Gastrocnemius medialis (tissue), 4 donors: ENCODE measurements around the gene CNNM4. TPM values are rescaled to one million over a fixed set of nuclear protein-coding genes. Genes with fewer than 3 reads are reported as not detected.

Experiments used
- ATAC-seq, 2 donors: fragments of 150-250 bp; one replicate each; pipeline ENCODE4 v1.9.1; 2016
- DNase-seq, 2 donors: peaks; one replicate each; pipeline ENCODE4 v3.0.0-alpha.2; 2019
- H3K27ac ChIP-seq, 4 donors: fragments of 200-600 bp; sonication (generic); 1 replicate in 1 of 4; 2 replicates in 3 of 4; pipeline ENCODE4 v1.5.1; 2016 to 2018; ENCODE audit warnings: mild to moderate bottlenecking in 2 of 4, moderate library complexity in 1 of 4
- H3K27me3 ChIP-seq, 3 donors: fragments of 200-600 bp; sonication (generic) in 2 of 3; 1 replicate in 1 of 3; 2 replicates in 2 of 3; pipeline versions ENCODE4 v1.5.1 to v1.6.0; 2016 to 2019; ENCODE audit warnings: mild to moderate bottlenecking in 1 of 3, moderate library complexity in 1 of 3
- H3K36me3 ChIP-seq, 2 donors: fragments of 200-600 bp; sonication (generic) in 1 of 2; one replicate each; pipeline ENCODE4 v1.5.1; 2017 to 2018
- H3K4me1 ChIP-seq, 2 donors: fragments of 200-600 bp; sonication (generic) in 1 of 2; one replicate each; pipeline ENCODE4 v1.5.1; 2016 to 2017; ENCODE audit warnings: mild to moderate bottlenecking in 2 of 2
- H3K4me3 ChIP-seq, 4 donors: fragments of 200-600 bp; sonication (generic) in 3 of 4; 1 replicate in 1 of 4; 2 replicates in 3 of 4; pipeline ENCODE4 v1.5.1; 2016 to 2019; ENCODE audit warnings: mild to moderate bottlenecking in 2 of 4
- H3K9me3 ChIP-seq, 3 donors: fragments of 200-600 bp; sonication (generic) in 2 of 3; 1 replicate in 1 of 3; 2 replicates in 2 of 3; pipeline ENCODE4 v1.5.1; 2016 to 2019
- CTCF ChIP-seq, 5 experiments: fragments of 450-650 bp in 3 of 5; fragments of 200-600 bp in 2 of 5; sonication (generic) in 2 of 5; IDR thresholded peaks in 4 of 5; conservative IDR thresholded peaks in 1 of 5; 1 replicate in 4 of 5; 2 replicates in 1 of 5; pipeline ENCODE4 v1.5.1; 2016 to 2019; ENCODE audit warnings: antibody characterized with exemption in 5 of 5, mild to moderate bottlenecking in 3 of 5, moderate library complexity in 3 of 5
- POLR2A ChIP-seq, 2 donors: fragments of 450-650 bp; IDR thresholded peaks; one replicate each; pipeline ENCODE4 v1.6.1; 2017; ENCODE audit warnings: antibody characterized with exemption in 2 of 2, mild to moderate bottlenecking in 2 of 2, moderate library complexity in 2 of 2
- in situ Hi-C, 4 donors: fragments of 200-750 bp; cut with MboI; loops; one replicate each; pipeline versions ENCODE4 v1.15.0 to v1.8.0; 2017; ENCODE audit warnings: low sequenced_read_pairs in 4 of 4
- intact Hi-C: fragments of 100-400 bp; cut with DNase I; formaldehyde crosslinking; loops from one replicate; pipeline ENCODE4 v1.15.1; 2023; ENCODE audit warnings: low total_unique reads
- total RNA-seq, 4 donors: library from RNA; depleted of rRNA; stranded (reverse); fragments of >200 nt; gene quantifications; one replicate each; pipeline versions ENCODE4 v1.1.0 to v1.2.3, GENCODE V29; 2016

Gene CNNM4
- total RNA-seq, 4 donors from 2014 or later: 5.4 to 20.1 (median 9.1) TPM

- TF ChIP-seq CTCF (IDR thresholded peaks at IDR 0.05 in 4 of 5, conservative IDR thresholded peaks at IDR 0.05 in 1 of 5) (no peak), POLR2A (IDR thresholded peaks at IDR 0.05) (no peak)
- in situ Hi-C loops (no loop called here), intact Hi-C loops (no loop called here)
- Histone ChIP-seq H3K36me3 (peaks cover 0 to 60% of the 10 kb centered on the region in 2 donors), H3K27ac (no peak overlapping the region), H3K4me1 (peaks cover 15 to 17% of the 10 kb centered on the region in 2 donors), H3K4me3 (no peak overlapping the region), H3K9me3 (no peaks in the 10 kb centered on the region), H3K27me3 (no peaks in the 10 kb centered on the region)
- no peak for ATAC-seq
- no peak for DNase-seq
Measured at GRCh38 chr2:96734880-96735583, 25.7 kb upstream of the CNNM4 start.

- TF ChIP-seq POLR2A (IDR thresholded peaks at IDR 0.05) (no peak), CTCF (IDR thresholded peaks at IDR 0.05 in 4 of 5, conservative IDR thresholded peaks at IDR 0.05 in 1 of 5) (no peak)
- peaks cover 0 to 37% of the 10 kb centered on the region in 2 donors for H3K36me3 ChIP-seq
- no peak overlapping the region for H3K27ac ChIP-seq
- DNase-seq: no peak
- in situ Hi-C loops (no loop called here), intact Hi-C loops (no loop called here)
- no peak overlapping the region for H3K4me3 ChIP-seq
- no peaks in the 10 kb centered on the region for H3K9me3 ChIP-seq
- peaks cover 15 to 18% of the 10 kb centered on the region in 2 donors for H3K4me1 ChIP-seq
- no peak for ATAC-seq
- no peaks in the 10 kb centered on the region for H3K27me3 ChIP-seq
Measured at GRCh38 chr2:96737251-96737650, 23.5 kb upstream of the CNNM4 start.

- peaks cover 0 to 32% of the 10 kb centered on the region in 2 donors for H3K36me3 ChIP-seq
- in situ Hi-C loops: no loop called here
Measured at GRCh38 chr2:96737831-96738230, 22.9 kb upstream of the CNNM4 start.

GRCh38 chr2:96739076-96739632, 21.5 kb upstream of the CNNM4 start:
- H3K27me3 ChIP-seq: no peaks in the 10 kb centered on the region
- H3K36me3 ChIP-seq: peaks cover 0 to 18% of the 10 kb centered on the region in 2 donors
- intact Hi-C loops (no loop called here), in situ Hi-C loops (no loop called here)
- H3K4me3 ChIP-seq: peak overlapping the region; percentile 77 to 90 (median 84)
- H3K4me1 ChIP-seq: peaks cover 15 to 18% of the 10 kb centered on the region in 2 donors
- TF ChIP-seq POLR2A (IDR thresholded peaks at IDR 0.05) (no peak), CTCF (IDR thresholded peaks at IDR 0.05 in 4 of 5, conservative IDR thresholded peaks at IDR 0.05 in 1 of 5) (no peak)
- H3K27ac ChIP-seq: peak overlapping the region; percentile 85 to 88 (median 88)
- DNase-seq (no peak), ATAC-seq (no peak)
- H3K9me3 ChIP-seq: no peaks in the 10 kb centered on the region

More at GRCh38 chr2:96737831-96738230, 22.9 kb upstream of the CNNM4 start:
- DNase-seq (no peak), ATAC-seq (no peak)
- intact Hi-C loops: no loop called here
- TF ChIP-seq POLR2A (IDR thresholded peaks at IDR 0.05): no peak
- Histone ChIP-seq H3K27me3 (no peaks in the 10 kb centered on the region), H3K4me1 (peaks cover 15 to 18% of the 10 kb centered on the region in 2 donors), H3K4me3 (no peak overlapping the region), H3K27ac (no peak overlapping the region), H3K9me3 (no peaks in the 10 kb centered on the region)
